ENCODE data around the gene RNF111. TPM values are rescaled to one million over a fixed set of nuclear protein-coding genes. Genes with fewer than 3 reads are reported as not detected.

The RNF111 gene
- total and polyA plus RNA-seq, 10 of the 15 experiments (the other 5 are each of a cell fraction or from before 2014, with no cell fraction given) = 8.6 to 34.7 (median 15.7) TPM

DNA sequence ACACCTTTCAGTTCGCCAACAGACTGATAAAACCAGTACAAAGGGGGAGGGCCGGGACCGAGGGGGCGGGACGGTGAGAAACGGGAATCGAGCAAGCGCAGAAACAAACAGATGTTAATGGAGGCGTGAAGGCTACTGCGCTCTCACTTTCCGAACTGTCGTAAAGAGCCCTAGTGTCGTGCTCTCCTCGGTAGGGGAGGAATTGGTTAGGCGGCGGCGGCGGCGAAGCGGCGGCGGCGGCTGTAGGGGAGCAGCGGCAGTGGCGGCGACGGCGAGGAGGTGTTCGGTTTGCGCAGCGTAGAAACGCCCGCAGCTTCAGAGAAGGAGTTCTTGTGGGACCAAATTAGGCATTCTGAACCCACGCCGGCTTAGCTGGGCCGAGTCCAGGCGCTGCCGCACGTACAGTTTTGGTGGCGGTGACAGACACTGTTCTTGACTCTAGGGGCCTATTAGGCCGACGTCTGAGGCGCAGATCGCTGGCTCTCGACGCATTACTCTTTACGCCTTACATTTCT, at the start of gene RNF111 (continued):
- TF ChIP-seq, protein P1, sequence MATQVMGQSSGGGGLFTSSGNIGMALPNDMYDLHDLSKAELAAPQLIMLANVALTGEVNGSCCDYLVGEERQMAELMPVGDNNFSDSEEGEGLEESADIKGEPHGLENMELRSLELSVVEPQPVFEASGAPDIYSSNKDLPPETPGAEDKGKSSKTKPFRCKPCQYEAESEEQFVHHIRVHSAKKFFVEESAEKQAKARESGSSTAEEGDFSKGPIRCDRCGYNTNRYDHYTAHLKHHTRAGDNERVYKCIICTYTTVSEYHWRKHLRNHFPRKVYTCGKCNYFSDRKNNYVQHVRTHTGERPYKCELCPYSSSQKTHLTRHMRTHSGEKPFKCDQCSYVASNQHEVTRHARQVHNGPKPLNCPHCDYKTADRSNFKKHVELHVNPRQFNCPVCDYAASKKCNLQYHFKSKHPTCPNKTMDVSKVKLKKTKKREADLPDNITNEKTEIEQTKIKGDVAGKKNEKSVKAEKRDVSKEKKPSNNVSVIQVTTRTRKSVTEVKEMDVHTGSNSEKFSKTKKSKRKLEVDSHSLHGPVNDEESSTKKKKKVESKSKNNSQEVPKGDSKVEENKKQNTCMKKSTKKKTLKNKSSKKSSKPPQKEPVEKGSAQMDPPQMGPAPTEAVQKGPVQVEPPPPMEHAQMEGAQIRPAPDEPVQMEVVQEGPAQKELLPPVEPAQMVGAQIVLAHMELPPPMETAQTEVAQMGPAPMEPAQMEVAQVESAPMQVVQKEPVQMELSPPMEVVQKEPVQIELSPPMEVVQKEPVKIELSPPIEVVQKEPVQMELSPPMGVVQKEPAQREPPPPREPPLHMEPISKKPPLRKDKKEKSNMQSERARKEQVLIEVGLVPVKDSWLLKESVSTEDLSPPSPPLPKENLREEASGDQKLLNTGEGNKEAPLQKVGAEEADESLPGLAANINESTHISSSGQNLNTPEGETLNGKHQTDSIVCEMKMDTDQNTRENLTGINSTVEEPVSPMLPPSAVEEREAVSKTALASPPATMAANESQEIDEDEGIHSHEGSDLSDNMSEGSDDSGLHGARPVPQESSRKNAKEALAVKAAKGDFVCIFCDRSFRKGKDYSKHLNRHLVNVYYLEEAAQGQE (IDR thresholded peaks at IDR 0.05; ENCODE audit: low read depth, low read length) = no peak
- TF ChIP-seq POLR2A (IDR thresholded peaks at IDR 0.05; ENCODE audit: low read depth, low read length) (peak; percentile 76), TCF12 (IDR thresholded peaks at IDR 0.05; ENCODE audit: low read depth, low read length) (no peak), DPF2 (IDR thresholded peaks at IDR 0.05) (no peak), NBN (IDR thresholded peaks at IDR 0.05) (peak; percentile 75), CBX5 (IDR thresholded peaks at IDR 0.05; ENCODE audit: low read depth) (no peak), MYB (IDR thresholded peaks at IDR 0.05; ENCODE audit: borderline replicate concordance, low read depth, low read length) (no peak), GATAD2B (conservative IDR thresholded peaks at IDR 0.05; ENCODE audit: low read depth) (no peak; the same call in 1 of the 2 replicates), PBX3 (IDR thresholded peaks at IDR 0.05; ENCODE audit: insufficient replicate concordance, low read depth, low read length) (no peak), CHD2 (IDR thresholded peaks at IDR 0.05; ENCODE audit: borderline replicate concordance, low read depth, low read length) (no peak), PAX8 (IDR thresholded peaks at IDR 0.05) (no peak), SUPT20H (IDR thresholded peaks at IDR 0.05; ENCODE audit: borderline replicate concordance, control insufficient read depth, low read depth, low read length) (no peak), NFYB (IDR thresholded peaks at IDR 0.05; ENCODE audit: insufficient read depth, low read depth, low read length) (no peak), SIX5 (IDR thresholded peaks at IDR 0.05; ENCODE audit: low read depth, low read length, severe bottlenecking) (no peak), HDAC6 (IDR thresholded peaks at IDR 0.05; ENCODE audit: unreplicated experiment) (no peak), RUNX3 (IDR thresholded peaks at IDR 0.05; ENCODE audit: low read length) (no peak), NR2C1 (IDR thresholded peaks at IDR 0.05) (no peak), NKRF (conservative IDR thresholded peaks at IDR 0.05) (peak; percentile 71), POLR2AphosphoS2 (IDR thresholded peaks at IDR 0.05; ENCODE audit: low read depth, low read length) (peak; percentile 78), TBL1XR1 (IDR thresholded peaks at IDR 0.05; ENCODE audit: low read depth, low read length) (no peak), PML (IDR thresholded peaks at IDR 0.05; ENCODE audit: low read length) (no peak), IKZF2 (IDR thresholded peaks at IDR 0.05) (0 out of 4 replicates have a peak, but pooled peaks of 1 of the 2 experiments have one; percentile 12)
- TF ChIP-seq, protein P2, sequence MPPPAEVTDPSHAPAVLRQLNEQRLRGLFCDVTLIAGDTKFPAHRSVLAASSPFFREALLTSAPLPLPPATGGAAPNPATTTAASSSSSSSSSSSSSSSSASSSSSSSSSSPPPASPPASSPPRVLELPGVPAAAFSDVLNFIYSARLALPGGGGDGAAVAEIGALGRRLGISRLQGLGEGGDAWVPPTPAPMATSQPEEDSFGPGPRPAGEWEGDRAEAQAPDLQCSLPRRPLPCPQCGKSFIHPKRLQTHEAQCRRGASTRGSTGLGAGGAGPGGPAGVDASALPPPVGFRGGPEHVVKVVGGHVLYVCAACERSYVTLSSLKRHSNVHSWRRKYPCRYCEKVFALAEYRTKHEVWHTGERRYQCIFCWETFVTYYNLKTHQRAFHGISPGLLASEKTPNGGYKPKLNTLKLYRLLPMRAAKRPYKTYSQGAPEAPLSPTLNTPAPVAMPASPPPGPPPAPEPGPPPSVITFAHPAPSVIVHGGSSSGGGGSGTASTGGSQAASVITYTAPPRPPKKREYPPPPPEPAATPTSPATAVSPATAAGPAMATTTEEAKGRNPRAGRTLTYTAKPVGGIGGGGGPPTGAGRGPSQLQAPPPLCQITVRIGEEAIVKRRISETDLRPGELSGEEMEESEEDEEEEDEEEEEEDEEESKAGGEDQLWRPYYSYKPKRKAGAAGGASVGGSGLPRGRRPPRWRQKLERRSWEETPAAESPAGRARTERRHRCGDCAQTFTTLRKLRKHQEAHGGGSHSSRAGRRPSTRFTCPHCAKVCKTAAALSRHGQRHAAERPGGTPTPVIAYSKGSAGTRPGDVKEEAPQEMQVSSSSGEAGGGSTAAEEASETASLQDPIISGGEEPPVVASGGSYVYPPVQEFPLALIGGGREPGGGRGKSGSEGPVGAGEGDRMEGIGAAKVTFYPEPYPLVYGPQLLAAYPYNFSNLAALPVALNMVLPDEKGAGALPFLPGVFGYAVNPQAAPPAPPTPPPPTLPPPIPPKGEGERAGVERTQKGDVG (CRISPR knock-in tag; IDR thresholded peaks at IDR 0.05) = no peak

Data from GM12878 (cell line).